HG03139 (cell line): ENCODE data around the gene ARID3C.

ENCODE experiments used
- ATAC-seq: cut with Tn5 transposase; IDR thresholded peaks from one replicate; pipeline ENCODE4 v1.9.1; 2021; ENCODE audit not compliant: unreplicated experiment

Gene ARID3C

DNA sequence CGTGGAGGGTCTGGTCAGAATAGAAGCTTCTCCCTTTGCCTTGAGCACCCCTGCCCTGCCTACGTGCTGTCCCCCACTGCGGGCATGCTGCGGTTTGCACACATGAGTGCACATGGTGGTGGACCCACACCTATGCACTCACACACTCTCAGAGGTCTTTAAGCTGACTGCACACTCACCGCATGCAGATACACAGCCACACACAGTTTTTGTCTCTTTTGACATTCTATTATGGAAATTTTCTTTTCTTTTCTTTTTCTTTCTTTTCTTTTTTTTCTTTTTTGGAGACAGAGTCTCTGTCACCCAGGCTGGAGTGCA is 584 bp upstream of the ARID3C start:
- no peak for ATAC-seq

DNA sequence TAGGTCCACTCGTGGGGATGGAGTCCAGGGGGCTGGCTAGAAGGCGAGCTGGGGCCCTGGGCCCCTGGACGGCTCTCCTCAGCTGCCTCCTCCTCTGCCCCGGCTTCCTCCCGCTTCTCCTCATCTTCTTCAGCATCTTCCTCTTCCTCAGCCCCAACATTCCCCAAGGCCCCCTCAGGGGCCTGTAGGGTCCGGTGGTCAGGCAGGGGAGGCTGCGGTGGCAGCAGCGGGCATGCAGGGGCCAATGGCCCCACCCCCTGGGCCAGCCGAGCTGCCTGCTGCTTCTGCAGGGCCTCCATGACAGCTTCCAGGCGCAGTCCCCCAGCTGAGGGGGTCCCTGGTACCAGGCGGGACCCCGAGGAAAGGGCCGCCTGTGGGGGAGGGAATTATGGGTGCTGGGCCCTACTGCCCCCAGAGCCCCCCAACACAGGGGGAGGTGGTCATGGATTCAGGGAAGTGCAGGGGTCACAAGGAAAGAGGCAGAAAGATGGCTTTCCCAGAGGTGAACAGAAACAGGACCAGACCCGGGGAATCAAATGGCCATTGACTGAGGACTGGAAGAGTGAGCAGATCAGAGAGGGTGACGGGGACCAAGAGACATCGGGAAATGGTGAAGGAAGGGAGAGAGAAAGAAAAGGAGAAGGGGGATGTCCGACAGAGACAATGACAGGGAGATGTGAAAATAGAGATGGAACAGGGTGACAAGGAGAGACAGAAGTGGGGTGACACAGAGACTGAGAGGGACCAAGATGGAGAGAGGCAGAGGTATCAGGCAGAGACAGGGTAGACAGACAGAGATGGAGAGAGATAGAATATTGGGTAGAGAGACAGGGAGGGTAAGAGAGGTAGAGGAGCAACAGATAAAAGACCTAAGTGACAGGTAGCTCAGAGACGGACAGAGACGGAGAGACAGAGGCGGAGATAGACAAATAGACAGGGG is 880 bp downstream of the ARID3C start:
- no peak for ATAC-seq

DNA sequence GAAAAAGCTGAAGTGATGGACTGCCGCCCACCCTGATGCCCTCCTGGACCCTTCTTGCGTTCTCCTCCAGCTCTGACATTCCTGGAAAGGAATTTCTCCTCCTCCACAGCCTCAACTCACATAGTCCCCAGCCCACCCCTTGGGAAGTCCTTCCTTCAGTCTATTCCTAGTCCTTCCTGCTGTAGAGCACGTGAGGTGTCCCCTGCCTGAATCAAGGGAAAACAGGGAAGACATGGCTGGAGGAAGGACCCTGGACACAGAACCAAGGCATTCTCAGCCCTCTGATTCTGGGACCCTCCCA is 3.7 kb downstream of the ARID3C start:
- ATAC-seq: no peak

DNA sequence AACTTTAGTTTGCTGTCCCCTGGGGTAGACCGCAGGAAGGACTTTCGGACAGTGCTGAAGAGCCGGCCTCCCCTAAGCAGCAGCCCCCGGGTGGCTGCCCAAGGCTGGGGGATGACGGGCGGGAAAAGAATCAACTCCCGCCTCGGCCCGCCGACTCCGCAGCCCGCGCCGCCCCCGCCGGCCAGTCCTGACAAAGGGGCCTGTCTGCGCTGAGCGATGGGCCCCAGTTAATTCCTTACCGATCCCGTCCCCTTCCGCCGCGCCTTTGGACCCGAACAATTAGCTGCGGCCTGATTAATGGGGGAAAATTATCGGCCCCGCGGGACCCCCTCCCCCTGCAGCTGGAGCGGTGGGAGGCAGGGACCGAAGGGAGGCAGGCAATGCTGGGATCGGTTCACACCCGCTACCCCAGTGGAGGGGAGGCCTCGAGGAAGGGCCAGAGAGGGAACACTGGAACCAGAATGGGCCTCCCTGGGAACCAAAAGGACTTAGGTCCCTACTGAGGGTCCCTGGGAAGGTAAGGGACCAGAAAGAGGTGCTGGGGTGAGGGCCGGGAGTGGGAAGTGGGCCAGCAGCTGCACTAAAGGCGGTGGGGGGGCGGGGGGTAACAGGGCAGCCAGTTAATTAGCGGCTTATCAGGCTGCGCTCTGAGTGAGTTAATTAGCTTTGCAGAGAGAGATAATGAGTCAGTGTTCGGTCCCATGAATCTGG is 4.2 kb downstream of the ARID3C start:
- ATAC-seq: no peak

DNA sequence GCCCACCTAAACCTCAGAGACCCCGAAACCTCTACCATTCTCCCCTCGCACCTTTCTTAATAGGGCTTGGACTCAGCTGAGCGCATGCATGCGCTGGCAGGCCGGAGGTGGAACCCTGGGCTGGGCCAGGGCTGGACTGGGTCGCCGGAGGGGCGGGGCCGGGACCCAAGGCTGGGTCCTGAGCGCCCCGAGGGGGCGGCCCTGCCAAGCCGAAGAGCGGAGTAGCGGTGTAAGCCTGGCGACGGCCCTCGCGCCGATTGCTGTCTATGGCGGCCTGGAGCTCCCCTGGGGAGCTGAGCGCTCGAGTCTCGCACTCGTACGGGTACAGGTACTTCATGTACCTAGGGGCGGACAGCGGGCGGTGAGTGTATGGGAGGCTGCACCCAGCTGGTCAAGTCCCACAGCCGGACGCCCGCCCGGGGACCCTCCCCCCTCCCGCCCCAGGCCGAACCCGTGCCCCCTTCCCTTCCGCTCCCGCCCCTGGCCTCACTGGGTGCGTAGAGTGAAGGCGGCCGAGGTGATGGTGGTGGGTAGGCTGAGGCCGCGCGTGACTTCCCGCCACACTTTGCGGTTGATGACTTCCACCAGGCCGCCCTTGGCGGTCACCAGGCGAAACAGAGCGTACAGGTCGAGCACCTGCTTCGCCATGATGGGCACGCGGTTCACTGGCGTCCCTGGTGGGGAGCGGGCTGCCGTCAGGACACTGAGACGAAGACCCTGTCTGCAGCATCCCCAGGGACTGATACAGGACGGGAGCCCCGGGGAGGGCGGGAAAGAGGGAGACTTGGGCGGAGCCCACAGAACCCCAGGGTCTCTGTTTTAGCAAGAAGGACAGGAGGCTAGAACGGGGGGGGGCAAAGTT is 5.3 kb downstream of the ARID3C start:
- ATAC-seq: no peak

DNA sequence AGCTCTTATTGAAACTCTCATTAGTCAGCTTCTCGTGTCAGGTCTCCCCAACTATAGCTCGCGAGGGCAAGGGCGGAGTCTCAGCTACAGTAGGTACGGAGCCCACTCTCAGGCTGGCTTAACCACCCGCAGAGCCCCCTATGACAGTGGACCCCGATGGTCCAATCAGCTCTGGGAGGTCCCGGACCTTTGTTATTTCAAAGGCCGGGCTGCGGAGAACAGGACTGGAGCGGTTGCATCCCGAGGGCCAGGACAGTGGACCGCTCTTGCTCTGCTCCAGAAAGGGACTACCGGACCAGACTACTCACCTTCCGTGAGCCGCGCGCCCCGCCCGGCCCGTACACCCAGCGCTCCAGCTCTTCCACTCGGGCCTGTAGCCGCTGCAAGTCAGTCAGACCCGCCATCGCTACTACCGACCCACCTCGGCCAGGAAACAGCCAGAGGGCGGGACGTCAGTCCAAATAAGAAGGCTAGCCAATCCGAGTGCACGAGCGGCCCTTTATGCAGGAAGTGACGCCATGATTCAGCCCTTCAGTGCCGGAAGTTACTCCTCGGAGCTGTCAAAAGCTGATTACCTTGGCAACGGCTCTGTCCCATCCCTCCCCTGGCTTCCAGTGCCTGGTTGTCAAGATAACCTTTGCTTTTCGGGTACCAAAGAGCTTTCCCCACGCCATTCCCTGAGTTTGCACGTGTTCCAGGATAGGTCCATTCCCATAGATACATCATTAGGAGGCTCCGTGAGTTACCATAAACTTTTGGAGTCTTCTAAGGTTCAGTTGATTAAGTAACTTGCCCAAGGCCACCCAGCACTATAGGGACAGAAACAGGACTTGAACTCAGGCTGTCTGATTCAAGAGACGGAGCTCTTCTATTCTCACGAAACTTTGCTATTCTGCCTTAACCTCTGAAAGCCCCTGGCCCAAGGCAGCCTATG is 8.5 kb downstream of the ARID3C start, which contains the start of gene DCTN3:
DCTN3 (minus strand) TSS at position 435 of the 934 bp plus-strand sequence; CDS start at position 404, 31 bp downstream.
- peak; percentile 97 for ATAC-seq

DNA sequence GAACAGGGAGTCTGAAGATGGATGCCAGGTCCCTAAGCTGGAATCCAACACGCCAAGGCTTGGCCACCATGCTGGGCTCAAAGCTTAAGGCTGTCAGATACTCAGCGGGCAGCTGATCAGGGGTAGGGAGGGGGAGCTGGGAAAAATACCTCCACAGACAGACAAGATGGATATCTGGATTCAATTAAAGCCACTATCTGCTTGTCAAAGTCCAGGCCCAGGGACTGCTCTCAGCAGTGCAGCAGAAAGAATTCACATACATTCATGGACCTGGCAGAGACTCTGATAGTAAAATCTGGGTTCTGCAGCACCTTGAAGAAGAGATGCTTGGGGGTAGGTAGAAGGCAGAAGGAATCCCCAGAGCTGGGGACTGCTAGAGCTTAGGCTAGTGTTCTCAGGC is 13.7 kb downstream of the ARID3C start:
- no peak for ATAC-seq

DNA sequence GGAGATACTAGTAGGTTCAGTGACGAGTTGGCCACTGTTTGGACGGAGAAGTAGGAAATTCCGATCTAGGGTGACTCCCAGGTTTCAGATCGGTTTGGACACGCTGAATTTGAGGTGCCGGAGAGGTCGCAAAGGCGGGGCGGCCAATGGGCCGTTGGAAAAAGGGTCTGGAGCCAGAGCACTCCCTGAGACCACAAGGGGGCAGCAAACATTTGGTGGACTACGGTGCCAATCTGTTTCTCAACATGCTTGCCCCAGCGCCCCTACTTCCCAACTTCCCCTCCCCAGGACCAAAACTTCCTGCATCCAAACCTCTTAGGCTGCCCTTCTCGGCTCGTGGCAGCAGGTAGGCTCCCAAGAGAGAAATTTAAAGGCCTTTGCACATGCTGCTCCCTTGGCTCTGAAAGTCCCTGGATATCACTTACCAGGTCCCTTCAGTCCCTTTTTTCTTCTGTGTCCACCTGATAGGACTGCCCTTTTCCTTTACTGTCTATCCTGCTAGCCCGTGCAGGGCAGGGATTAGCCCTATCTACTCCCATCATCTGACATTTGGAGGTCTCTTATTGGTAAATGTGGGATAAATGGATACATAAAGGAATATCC is 16.0 kb downstream of the ARID3C start:
- no peak for ATAC-seq

DNA sequence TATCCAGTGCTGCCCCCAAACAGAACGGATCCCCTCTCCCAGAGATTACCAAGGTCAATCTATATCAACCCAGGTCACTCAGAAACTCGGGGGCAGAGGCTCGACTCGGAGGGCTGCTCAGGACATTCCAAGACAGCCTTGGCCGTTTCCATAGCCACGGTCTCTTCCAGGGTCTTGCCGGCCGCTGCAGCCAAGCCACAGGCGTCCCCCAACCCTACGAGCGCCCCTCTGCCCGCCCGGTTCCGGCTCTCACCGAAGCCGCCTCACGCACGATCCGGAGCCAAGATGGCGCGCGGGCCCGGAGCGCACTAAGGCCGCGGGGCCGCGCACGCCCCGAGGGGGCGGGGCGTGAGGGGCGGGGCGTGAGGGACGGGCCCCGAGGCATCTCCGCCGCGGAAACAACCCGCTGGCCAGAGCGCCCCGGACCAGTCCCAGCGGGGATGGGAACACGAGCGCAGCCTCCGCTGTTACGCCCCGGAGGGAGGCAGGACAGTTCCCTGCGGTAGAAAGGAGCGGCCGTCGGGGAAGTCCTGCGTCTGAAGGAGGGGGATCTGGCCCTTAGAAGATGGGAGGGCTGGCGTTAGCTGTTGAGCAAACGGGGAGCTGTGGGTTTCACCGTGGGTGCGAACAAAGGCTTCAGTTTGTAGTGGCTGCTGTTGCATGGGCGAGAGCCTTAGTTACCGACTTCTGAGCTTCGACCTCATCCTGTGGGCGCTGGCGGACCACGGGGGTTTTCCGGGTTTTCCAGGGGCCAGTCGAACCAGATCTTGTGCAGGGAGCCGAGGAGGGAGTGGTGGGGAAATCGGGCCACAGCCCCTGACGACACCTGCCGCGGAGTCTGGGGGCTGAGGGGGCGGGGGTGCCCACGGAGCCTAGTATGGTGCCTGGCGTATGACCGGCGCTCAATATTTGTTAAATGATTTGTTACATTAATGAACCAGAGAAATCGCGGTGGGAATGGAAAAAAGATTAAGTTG is 16.8 kb downstream of the ARID3C start, which contains the start of gene RPP25L:
RPP25L (minus strand) TSS at position 287 of the 977 bp plus-strand sequence. CDS start 801 bp downstream, outside the sequence.
- ATAC-seq: peak; percentile 72

DNA sequence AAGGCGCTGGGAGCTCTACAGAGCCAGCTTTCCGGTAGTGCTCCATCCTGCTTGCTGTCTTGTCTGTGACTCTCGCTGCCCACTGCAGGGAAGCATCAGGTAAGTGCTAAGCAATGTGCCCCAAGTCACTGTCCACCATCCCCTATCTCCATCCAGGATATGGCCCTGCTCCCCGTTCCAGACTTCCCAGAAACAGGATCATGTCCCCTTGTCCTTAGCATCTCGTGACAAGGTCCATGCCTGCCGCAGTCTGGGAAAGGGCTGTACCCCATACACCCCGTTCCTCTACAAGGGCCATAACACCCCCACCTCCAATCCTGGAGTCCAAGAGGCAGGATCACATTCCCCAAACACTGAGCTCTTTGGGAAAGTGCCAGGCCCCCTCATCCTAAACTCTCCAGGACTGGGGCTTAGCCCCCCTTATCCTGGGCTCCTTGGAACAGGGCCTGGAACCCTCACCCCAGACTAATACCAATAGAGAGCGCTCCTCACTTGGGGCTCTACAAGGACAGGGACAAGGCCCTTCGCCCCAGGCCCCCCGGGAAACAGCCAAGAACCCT is 17.5 kb downstream of the ARID3C start:
- no peak for ATAC-seq

DNA sequence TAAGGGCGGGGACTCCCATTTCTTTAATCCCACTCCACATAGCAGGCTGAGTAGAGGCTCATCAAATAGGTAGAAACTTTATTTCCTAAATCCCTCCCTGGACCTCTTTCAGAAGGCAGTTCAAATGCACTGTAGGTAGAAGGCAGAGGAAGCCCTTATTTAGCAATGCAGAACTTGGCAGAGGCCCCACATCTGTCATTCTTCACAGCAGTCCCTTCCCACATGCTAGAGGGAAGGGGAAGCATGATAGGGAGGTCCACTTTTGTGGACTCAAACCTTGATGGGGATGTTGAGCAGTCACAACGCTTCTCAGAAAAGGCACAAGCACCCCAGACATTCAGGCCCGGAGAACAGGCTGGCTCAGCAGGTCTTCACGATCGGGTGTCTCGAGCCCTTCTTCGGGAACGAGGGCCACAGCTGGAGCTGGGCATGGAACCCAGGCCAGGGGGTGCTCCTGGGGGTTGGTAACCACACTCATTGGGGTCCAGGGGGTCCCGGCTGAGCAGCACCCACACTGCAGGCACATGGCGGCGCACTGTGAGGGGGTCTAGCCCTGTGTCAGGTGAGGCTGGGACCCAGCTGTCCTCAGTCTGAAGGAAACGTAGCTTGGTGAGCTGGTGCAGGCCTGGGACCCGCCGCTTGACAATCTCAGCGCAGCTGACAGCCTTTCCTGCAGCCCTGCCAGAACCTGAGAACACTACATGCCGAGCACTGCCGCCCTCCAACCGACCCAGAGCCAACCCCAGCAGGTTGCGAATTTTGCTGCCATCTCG is 18.2 kb downstream of the ARID3C start:
- ATAC-seq: no peak

DNA sequence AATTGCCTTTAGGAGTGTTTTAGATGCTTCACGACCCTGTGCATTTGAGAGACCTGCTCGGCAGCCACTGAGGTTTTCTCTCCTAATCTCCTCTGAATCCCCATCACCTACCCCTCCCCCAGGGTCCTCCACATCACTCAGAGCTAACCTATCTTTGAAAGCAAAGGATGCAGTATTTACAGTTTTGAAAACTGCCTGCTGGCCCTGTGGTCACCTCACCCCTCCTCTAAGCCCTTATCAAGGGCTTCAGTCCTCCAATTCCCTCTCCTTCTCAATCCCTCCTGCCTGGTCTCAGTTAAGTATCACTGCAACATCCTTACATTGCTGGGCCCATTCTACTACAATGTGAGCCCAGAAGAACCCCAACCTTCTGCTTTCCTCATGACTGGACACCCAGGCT is 21.5 kb downstream of the ARID3C start:
- no peak for ATAC-seq

DNA sequence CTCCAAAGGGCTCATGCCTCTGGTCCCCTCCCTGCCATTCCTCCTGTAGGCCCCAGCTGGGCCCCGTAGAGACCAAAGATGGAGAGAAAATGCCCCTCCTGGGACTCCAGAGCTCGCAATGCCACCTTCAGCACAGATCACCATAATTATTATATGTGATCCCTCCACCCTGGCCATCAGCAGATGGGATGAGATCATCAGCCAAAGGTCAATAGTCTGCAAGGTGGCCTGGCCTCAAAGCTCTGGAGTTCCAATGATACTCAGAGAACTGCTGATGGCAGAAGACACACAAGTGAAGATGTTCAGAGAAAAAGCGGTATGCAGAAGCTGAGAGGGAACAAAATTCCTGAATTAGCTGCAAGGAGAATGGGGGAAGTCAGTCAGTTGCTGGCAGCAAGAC is 22.0 kb downstream of the ARID3C start:
- no peak for ATAC-seq

DNA sequence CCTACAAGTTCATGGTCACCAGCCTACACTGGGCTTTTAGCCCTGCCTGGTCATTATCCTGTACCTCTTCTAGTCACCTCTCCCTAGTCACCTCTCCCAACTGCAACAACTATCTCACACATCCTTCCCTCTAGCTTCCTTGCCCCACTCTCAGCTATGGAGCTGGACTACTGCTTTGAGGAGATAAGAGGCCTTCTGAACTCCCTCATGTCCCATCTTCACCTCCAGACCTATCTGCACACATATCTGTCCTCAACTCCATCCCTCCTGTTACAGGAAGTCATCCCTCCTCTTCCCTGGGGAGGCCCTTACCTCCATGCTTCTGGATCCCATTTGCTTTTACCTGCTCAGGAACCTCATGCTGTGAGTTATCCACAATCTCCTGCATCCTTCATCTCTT is 22.7 kb downstream of the ARID3C start:
- no peak for ATAC-seq

DNA sequence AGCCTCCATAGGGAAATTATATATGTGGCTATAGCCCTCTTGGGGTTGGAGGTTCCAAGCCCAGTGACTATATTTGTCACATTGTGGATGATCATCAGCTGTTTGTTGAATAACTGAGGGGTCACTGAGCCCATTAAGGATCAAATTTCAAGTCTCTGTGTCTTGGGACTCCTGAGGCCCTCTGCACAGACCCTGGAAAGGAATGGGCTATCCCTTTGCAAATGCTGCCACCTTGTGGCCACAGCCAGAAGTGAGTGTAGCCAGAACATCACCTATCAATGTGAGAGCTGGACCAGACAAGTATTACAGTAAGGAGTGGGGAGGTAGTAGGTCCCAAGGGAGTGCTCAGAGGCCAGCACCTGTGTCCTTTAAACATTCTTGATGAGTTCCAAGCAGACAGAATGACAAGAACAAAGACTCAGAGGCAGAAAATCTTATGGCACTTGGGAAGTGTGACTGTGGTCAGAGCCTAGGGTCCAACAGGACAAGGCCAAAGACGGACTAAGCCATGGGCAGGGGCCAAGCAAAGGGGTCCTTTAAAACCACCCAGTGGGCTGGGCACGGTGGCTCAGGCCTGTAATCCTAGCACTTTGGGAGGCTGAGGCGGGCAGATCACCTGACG is 25.1 kb downstream of the ARID3C start:
- ATAC-seq: no peak

DNA sequence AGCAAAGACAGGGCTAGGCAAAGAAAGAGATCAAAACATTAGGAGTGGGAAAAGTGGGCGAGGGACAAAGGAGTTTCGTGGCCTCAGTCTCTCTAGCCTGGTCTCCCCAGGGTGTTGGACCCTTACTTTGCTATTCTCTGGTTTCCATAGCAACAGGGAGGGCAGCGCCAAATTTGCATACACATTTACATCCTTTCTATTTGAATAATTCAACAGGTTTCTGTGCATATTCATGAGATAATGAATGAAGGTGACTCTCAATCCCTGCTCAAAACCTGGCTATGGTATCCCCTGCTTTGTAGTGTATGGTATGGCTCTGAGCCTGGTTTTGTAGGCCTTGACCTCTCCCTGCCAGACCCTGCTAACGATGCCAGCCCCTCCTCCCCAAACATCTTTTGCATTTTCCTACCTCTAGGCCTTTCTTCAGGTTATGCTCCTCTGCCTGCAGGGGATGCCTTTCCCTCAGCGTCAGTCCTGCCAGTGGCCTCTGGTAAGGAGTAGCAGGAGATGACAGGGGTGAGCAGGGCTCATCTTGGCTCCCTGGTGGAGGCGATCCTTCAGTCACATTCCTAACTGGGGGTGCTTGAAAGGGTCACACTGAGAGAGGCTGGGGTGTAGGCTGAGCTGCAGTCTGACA is 26.8 kb downstream of the ARID3C start:
- no peak for ATAC-seq

DNA sequence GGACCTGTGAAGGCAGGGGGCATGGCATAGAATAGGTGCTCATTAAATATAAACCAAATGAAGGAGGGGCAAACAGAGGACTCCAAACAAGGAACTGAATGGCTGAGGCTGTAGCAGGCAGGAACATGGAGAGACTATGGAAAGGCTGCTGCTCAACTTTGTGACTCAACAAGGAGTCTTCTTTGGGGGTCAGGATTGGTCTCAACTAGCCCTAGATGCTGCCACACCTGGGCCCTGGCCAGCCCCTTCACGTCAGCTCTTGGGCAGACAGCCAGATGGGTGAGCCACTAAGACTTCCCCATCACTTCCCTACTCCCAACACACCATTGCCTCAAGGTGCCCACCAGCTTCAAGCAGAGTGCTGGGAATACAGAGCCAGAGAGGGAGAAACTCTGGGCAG is 28.0 kb downstream of the ARID3C start:
- ATAC-seq: no peak
